Adrenal gland (tissue), 12 donors: Measurements from ENCODE around the gene TRIB2. TPM values are rescaled to one million over a fixed set of nuclear protein-coding genes. Genes with fewer than 3 reads are reported as not detected.

ENCODE experiments used
- DNase-seq, 7 donors: peaks; one replicate each; pipeline ENCODE4 v3.0.0-alpha.2; 2019 to 2020
- H3K27ac ChIP-seq, 5 donors: fragments of 200-600 bp; sonication (generic) in 4 of 5; 1 replicate in 3 of 5; 2 replicates in 2 of 5; pipeline versions ENCODE4 v1.5.1 to v1.8.0; 2016 to 2020; ENCODE audit warnings: mild to moderate bottlenecking in 1 of 5
- H3K27me3 ChIP-seq: fragments of 200-600 bp; 2 replicates; pipeline ENCODE4 v1.8.0; 2021
- H3K36me3 ChIP-seq, 2 donors: fragments of 200-600 bp; replicated peaks in 1 of 2; 1 replicate in 1 of 2; 2 replicates in 1 of 2; pipeline versions ENCODE4 v1.5.1 to v1.8.0; 2018 to 2022
- H3K4me1 ChIP-seq, 2 donors: fragments of 200-600 bp; replicated peaks in 1 of 2; 1 replicate in 1 of 2; 2 replicates in 1 of 2; pipeline versions ENCODE4 v1.5.1 to v1.8.0; 2018 to 2021
- H3K4me3 ChIP-seq, 4 donors: fragments of 200-600 bp; sonication (generic) in 3 of 4; one replicate each; pipeline ENCODE4 v1.5.1; 2016 to 2018
- H3K9me3 ChIP-seq, 3 donors: fragments of 200-600 bp; sonication (generic) in 1 of 3; replicated peaks in 1 of 3; 1 replicate in 2 of 3; 2 replicates in 1 of 3; pipeline versions ENCODE4 v1.5.1 to v1.8.0; 2016 to 2021
- CTCF ChIP-seq, 6 experiments: fragments of 450-650 bp in 4 of 6; fragments of 200-600 bp in 2 of 6; sonication (generic) in 1 of 6; IDR thresholded peaks; 1 replicate in 5 of 6; 2 replicates in 1 of 6; pipeline versions ENCODE4 v1.5.1 to v1.8.0; 2016 to 2021; ENCODE audit warnings: antibody characterized with exemption in 6 of 6, mild to moderate bottlenecking in 2 of 6, moderate library complexity in 1 of 6
- POLR2A ChIP-seq, 2 donors: fragments of 450-650 bp; IDR thresholded peaks; one replicate each; pipeline ENCODE4 v1.6.1; 2017; ENCODE audit warnings: antibody characterized with exemption in 2 of 2, mild to moderate bottlenecking in 2 of 2, moderate library complexity in 1 of 2
- WGBS, 4 donors: extraction: QIAGEN DNeasy Blood & Tissue Kit in 2 of 4; methylation state at CpG; one replicate each; pipeline versions ENCODE4 v1.1.5 to v1.1.7; 2013 to 2017; 5-methylcytosine and 5-hydroxymethylcytosine counted together
- intact Hi-C, 2 donors: fragments of 100-400 bp; cut with DNase I; formaldehyde crosslinking; loops; one replicate each; pipeline versions ENCODE4 v1.14.1 to v1.15.0; 2022 to 2023
- polyA plus RNA-seq, 3 donors: library from polyadenylated mRNA; stranded (reverse); fragments of 200-250 nt in 2 of 3; fragments of 350-450 nt in 1 of 3; fragmentation: Illumina TruSeq in 1 of 3; extraction: RNeasy Lipid Tissue Mini Kit (QIAGEN cat#74804) in 1 of 3; gene quantifications; one replicate each; pipeline ENCODE4 v1.2.3, GENCODE V29; 2013 to 2014
- total RNA-seq, 9 donors: library from RNA; depleted of rRNA in 4 of 9; stranded (reverse); fragments of >200 nt in 4 of 9; fragments of 120-200 nt in 1 of 9; fragmentation: NEBNext Ultra II Directional in 1 of 9; extraction: Animal tissue kit (Norgen Biotek cat#: 25700) in 1 of 9; gene quantifications; one replicate each; pipeline versions ENCODE4 v1.1.0 to v1.2.4, GENCODE V29; 2013 to 2023
- donor health status: healthy with polysubstance abuse.
- donor health status: Bipolar disorder and iron deficiency.
- donor health status: DM: yes; HTN: yes; CAD: no.
- donor health status: DM: no; HTN: no; CAD: no.
- donor health status: DM: no; HTN: no; CAD: no.
- donor health status: DM: yes; HTN: yes; CAD: no.

Gene TRIB2
- total and polyA plus RNA-seq, 12 donors: 35.5 to 263 (median 112) TPM

GRCh38 chr2:12766421-12766879 lies 49.7 kb downstream of the TRIB2 start:
- Histone ChIP-seq H3K27me3 (no peaks in the 10 kb centered on the region), H3K36me3 (no peaks in the 10 kb centered on the region), H3K4me3 (no peak overlapping the region), H3K4me1 (no peaks in the 10 kb centered on the region), H3K9me3 (no peaks in the 10 kb centered on the region), H3K27ac (no peak overlapping the region)
- TF ChIP-seq CTCF (IDR thresholded peaks at IDR 0.05): no peak
- TF ChIP-seq POLR2A (IDR thresholded peaks at IDR 0.05): no peak
- WGBS, 4 donors: 88 to 91% (median 90%) methylated on average over 8 to 12 of the region's 12 CpGs
- no peak for DNase-seq
- intact Hi-C loops: no loop called here

GRCh38 chr2:12767541-12767940 lies 50.8 kb downstream of the TRIB2 start:
- intact Hi-C loops: no loop called here
- TF ChIP-seq CTCF (IDR thresholded peaks at IDR 0.05) (no peak), POLR2A (IDR thresholded peaks at IDR 0.05) (no peak)
- Histone ChIP-seq H3K36me3 (no peaks in the 10 kb centered on the region), H3K27me3 (no peaks in the 10 kb centered on the region), H3K4me1 (no peaks in the 10 kb centered on the region), H3K27ac (no peak overlapping the region), H3K9me3 (no peaks in the 10 kb centered on the region), H3K4me3 (no peak overlapping the region)
- 87 to 94% (median 91%) methylated on average over 8 of the region's 8 CpGs for WGBS, 4 donors
- no peak for DNase-seq

GRCh38 chr2:12767996-12768624 lies 51.4 kb downstream of the TRIB2 start:
- Histone ChIP-seq H3K4me3 (no peak overlapping the region), H3K27me3 (no peaks in the 10 kb centered on the region), H3K4me1 (no peaks in the 10 kb centered on the region), H3K27ac (no peak overlapping the region), H3K36me3 (no peaks in the 10 kb centered on the region), H3K9me3 (no peaks in the 10 kb centered on the region)
- DNase-seq: no peak
- WGBS, 4 donors: 78 to 85% (median 81%) methylated on average over 3 of the region's 3 CpGs
- intact Hi-C loops: no loop called here
- TF ChIP-seq CTCF (IDR thresholded peaks at IDR 0.05) (no peak), POLR2A (IDR thresholded peaks at IDR 0.05) (no peak)

GRCh38 chr2:12769492-12770105 lies 52.9 kb downstream of the TRIB2 start:
- H3K4me3 ChIP-seq: no peak overlapping the region
- no peak overlapping the region for H3K27ac ChIP-seq
- TF ChIP-seq POLR2A (IDR thresholded peaks at IDR 0.05) (no peak), CTCF (IDR thresholded peaks at IDR 0.05) (no peak)
- no peaks in the 10 kb centered on the region for H3K36me3 ChIP-seq
- 57 to 71% (median 59%) methylated on average over 9 of the region's 9 CpGs for WGBS, 4 donors
- H3K27me3 ChIP-seq: no peaks in the 10 kb centered on the region
- intact Hi-C loops: no loop called here
- DNase-seq: peak in 5 of 7 donors; percentile 15 to 58 (median 38)
- no peaks in the 10 kb centered on the region for H3K9me3 ChIP-seq
- no peaks in the 10 kb centered on the region for H3K4me1 ChIP-seq
